HG03571 (cell line): ENCODE results near the gene DYRK4.

ENCODE experiments used
- ATAC-seq: cut with Tn5 transposase; IDR thresholded peaks from one replicate; pipeline ENCODE4 v1.9.1; 2021; ENCODE audit not compliant: unreplicated experiment

Gene DYRK4

DNA sequence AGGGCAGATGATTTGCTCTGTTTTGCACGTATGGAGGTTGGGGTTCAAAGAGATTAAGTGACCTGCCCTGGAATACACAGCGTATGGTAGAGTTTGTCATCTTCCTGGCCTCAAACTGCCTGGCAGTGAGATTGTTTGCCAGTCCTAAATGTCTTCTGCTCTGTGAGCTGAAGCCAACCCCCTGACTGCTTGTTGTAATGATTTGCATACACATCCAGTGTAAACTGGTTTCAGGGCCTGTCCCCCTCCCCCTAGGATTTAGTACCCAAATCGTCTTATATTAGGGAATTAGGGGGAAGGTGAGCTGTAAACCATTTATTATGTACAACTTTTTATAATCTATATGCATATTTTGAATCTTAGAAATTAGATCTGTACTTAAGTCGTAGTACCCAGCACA is 48.5 kb downstream of the DYRK4 start:
- ATAC-seq, result no peak

DNA sequence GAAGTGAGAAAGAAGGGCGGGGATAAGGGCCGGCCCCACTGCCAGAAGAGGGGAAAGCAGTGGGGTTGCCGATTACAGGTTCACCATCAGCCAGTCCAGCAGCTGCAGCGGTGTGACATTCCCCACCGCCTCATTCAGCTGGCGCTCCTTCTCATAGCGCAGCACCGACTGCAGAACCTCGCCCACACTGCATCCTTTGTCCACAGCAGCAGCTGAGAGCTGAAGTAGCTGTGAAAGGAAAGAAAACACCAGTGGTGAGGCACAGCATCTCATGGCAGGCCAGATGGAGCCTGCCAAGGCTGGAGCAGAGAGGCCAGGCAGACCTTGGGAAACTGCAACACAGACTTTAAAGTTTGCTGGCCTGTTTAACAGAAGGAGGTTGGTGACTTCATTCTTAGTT is 53.7 kb downstream of the DYRK4 start:
- no peak for ATAC-seq

DNA sequence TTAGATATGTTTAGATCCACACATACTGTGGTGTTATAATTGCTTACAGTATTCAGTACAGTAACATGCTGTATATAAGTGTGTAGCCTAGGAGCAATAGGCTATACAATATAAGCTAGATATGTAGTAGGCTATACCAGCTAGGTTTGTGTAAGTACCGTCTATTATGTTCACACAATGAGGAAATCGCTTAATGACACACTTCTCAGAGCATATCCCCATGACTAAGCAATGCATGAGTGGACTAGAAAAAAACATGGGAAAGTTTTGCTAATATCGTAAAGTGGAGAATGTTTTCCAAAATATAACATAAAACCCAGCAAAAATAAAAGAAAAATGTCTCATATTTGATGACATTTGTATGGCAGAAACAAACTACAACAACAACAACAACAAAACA is 59.5 kb downstream of the DYRK4 start:
- ATAC-seq, result no peak

DNA sequence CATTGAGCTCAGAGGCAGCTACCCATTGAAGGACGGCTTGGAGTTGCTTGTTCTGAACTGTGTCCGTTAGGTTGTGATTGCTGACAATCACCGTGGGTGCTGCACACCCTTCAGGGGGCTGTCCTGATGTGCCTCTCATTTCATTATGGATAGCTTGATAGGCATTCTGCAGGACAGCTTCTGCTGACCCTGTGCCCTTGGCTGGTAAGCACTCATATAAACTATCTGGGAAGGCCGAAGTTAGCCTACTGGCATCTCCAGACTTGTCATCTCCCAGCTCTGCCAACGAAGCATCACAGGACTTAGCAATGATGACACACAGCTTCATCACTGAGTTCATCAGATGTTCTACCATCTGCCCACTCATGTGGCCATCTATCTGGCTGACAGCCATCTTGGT is 64.5 kb downstream of the DYRK4 start:
- no peak for ATAC-seq

DNA sequence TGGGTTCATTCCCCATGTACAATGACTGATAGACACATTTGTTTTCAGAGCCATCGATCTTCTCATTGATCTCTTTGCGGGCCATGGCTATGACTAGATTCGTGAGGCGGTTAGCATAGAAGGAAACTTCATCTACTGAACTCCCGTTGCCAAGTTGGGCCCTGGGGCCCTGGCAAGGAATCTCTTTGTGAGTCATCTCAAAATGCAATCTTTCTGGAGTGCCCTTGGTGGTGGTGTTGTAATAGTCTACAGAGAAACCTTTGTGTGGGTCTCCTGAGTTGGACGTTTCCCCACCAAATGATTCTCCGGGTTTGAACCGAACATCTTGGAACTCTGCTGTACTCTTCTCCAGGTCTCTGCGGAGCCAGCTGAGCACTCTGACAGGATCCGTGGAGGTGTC is 66.4 kb downstream of the DYRK4 start:
- no peak for ATAC-seq

DNA sequence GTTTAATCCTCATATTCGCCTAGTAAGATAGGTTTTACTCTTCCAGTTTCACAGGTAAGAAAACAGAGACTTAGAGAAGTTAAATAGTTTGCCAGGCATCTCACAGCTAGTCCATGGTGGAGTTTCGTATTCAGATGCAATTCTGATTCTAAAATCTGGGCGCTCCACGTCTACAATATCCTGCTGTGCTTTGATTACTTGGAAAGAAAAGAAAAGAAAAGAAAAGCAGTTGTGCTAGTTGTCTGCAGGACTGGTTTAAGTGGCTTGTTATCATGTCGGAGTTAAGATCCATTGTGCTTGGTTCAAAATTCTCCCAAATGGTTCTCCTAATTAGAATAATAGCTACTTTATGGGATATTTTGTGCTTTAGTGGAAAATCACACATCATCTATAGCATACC is 68.3 kb downstream of the DYRK4 start:
- no peak for ATAC-seq

DNA sequence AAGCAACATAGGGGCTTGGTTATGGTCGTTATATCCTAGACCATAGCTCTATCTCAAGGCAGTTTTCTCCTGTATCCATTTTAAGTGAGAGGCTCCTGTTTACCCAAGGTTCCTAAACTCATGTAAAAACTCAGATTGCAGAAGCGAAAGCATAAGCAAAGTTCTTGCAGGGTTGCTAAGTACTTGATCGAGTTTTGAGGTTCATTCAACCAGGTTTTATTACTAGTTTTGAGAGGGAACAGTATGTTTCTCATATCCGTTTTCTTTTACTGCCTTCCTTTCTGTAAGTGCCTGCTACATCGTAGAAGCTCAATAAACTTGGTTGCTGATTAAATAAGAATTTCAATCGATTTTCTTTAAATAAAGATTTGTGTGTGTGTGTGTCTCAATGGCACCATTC is 81.7 kb downstream of the DYRK4 start:
- no peak for ATAC-seq

DNA sequence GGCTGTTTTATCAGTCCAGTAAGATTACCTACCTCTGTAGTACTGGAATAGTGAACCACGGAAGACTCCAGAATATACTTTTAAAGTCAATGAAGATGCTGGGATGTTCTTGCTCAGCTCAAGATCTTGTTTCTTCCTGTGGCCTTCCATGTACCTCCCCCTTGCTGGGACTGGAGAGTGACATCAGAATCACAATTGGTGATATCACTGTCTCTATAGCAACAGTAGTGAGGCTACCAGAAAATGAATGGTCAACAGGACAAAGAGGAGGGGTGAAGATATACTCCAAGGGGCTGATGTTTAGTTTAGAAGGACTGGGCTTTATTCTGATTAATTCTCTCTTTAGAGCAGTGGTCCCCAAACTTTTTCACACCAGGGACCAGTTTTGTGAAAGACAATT is 83.0 kb downstream of the DYRK4 start:
- ATAC-seq, result no peak

DNA sequence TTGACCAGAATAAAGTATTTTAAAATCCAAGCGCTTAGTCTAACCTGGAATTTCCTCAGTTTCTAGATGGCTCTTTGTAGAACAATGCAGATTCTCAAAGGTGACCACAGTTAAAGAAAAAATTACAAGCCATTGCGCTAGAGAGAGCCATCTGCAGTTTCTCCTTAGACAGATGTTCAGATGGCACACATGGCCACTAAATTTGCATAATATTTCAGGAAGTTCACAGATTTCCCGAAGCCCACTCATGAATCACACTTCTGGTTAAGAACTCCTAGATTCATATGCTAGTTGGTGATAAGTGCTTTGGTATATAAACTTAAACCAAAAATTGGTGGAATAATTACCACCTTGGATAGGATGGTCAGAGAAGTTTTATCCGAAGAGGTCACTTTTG is 86.1 kb downstream of the DYRK4 start:
- ATAC-seq, result no peak

DNA sequence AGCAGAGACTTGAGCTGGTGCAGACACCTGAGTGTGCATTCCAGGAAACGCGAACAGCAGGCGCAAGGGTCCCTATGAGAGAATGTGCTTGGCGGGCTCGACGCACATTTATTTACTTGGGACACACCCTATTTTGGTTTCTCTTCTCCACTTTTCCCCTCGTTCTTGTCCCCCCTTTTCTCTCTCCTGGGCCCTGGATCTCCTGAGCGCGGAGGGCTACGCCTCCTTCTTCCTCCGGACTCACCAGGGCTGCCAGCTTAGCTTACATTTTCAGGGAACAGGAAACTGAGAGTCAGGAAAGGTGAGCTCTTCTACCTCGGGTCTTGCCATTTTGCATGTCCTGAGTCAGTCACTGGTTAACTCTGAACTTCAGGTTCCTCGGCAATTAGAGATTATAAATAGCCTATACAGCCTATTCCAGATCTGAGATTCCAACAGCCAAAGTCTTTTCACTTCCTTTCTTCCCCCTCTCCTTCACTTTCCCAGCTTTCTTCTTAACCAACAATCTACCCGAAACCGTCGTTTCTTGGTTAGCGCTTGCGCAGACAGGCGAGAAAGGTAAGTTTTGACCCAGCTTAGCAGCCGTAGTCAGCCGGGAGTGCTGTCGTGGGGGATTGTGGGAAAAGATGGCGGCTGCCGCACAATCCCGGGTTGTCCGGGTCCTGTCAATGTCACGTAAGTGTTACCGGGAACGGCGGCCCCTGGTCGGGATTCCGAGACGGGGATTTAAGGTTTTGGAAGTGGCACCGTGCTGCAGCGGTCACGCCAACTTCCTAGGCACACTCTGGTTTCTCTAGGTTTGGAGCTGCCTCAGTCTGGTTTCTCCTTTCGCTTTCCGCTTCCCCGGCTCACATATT is 86.7 kb downstream of the DYRK4 start, which contains the start of the genes AKAP3 and NDUFA9:
AKAP3 (minus strand) TSS at position 551 of the 857 bp plus-strand sequence. CDS start 10,855 bp downstream, outside the sequence.
NDUFA9 (plus strand) TSS at position 614 of the 857 bp plus-strand sequence; CDS start at position 627, 13 bp downstream.
- peak; percentile 85 for ATAC-seq

DNA sequence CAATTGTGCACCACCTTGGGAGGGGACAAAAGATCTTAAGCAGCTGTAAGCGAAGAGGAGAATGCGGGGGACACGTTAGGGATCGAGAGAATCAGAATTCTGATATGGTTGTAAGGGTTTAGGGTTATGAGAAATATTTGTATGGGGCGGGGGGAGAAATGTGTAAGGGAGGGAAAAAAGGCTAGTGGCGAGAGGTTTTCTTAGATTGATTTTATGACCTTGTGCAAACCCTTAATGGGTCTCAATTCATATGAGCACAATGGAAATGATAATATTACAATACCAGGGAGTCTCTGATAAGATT is 87.3 kb downstream of the DYRK4 start:
- ATAC-seq, result no peak

DNA sequence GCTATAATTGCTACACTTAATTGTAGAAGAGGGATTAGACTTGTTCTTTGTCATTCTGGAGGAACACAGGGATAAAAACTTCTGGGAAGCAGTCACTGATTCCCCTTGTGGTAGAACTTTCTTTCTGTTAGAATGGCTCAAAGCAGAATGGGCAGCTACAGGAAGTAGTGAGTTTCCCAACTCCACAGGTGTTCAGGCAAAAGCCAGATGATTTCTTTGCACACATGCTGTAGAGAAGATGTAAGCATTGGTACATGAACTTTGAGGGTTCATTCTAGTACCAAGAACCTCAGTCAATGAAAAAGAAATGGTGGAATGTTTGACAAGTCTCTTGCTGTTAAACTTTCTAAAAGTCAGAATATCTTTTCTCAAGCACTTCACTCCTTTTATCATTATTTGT is 91.2 kb downstream of the DYRK4 start:
- ATAC-seq, result no peak

DNA sequence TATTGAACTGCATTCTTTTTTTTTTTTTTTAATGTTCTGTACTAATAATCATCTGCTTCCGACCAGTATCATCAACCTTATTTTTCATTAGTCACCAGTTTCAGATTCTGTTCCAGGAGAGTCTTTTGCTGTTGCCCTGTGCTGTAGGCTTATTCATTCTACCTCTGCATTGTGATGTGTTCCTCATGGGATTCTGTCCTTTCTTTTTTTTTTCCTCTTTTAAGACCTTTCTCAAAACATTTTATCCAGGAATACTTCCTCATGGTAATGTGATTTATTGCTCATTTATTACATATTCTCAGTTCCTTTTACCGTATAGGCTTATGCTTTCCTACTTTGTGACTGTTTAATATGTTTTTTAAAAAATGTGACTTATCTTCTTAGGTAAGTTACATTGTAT is 91.7 kb downstream of the DYRK4 start:
- ATAC-seq, result no peak
